GM12891 (cell line): Measurements from ENCODE around the gene VGLL4.

ENCODE experiments used
- POLR2A ChIP-seq: IDR thresholded peaks from 2 replicates; pipeline ENCODE4 v1.6.1; 2011; ENCODE audit warnings: low read depth, low read length, control low read depth
- POLR2AphosphoS5 ChIP-seq: IDR thresholded peaks from 2 replicates; pipeline ENCODE4 v1.6.1; 2011; ENCODE audit warnings: low read depth, low read length, control low read depth
- SPI1 ChIP-seq: IDR thresholded peaks from 2 replicates; pipeline ENCODE4 v1.6.1; 2011; ENCODE audit warnings: low read depth, low read length, control low read depth
- TAF1 ChIP-seq: IDR thresholded peaks from 2 replicates; pipeline ENCODE4 v1.6.1; 2011; ENCODE audit warnings: low read depth, low read length, control low read depth

DNA sequence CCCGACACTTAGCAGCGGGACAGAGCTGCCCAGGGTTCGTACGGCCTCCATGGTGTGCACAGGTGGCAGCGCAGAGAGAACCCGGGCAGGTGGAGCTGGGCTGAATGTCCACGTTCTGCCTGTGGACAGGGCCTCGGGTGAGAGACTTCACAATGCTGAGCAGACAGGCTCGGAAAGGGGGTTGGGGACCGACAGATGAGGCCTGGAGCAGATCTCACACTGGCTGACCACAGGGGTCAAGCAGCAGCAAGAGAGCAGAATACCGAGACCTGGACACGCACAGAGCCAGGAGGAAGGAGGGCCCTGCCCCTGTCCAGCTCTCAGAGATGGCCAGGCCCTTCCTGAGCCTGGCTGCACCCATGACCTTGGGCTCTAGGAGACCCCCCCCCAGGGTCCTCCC lies 83.0 kb downstream of the VGLL4 start:
- no peak for TF ChIP-seq SPI1
- TF ChIP-seq POLR2A = no peak
- TF ChIP-seq POLR2AphosphoS5 = no peak
- no peak for TF ChIP-seq TAF1
